HFF-Myc (cell line): ENCODE data around the gene SMAD6.

Experiments used
- DNase-seq: peaks from one replicate; pipeline ENCODE4 v3.0.0-alpha.2; 2011; ENCODE audit warnings: low read depth; ENCODE audit errors: extremely low read depth
- H3K4me3 ChIP-seq: replicated peaks from 2 replicates; pipeline ENCODE4 v1.5.1; 2011; ENCODE audit warnings: low read depth, mild to moderate bottlenecking, control low read depth, low read length
- TF ChIP-seq, protein P1 (sequence below): IDR thresholded peaks from 2 replicates; pipeline ENCODE4 v1.5.1; 2012; ENCODE audit warnings: mild to moderate bottlenecking, low read depth, low read length, control low read depth; ENCODE audit errors: missing control alignments

SMAD6 gene

DNA sequence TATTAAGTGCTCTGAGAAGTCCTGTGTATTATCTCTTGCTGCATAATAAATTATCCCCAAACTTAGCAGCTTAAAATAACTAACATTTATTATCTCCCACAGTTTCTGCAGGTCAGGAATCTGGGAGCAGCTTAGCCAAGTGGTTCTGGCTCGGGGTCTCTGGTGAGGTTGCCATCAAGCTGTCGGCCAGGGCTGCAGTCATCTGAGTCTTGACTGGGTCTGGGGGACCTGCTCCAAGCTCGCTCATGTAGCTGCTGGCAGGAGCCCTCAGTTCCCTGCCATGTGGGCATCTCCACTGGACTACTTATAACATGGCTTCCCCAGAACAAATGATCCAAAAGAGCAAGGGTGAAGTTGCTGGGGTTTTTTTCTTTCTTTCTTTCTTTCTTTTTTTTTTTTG lies 80.7 kb downstream of the SMAD6 start:
- H3K4me3 ChIP-seq = no peak overlapping the region
- TF ChIP-seq, protein P1, sequence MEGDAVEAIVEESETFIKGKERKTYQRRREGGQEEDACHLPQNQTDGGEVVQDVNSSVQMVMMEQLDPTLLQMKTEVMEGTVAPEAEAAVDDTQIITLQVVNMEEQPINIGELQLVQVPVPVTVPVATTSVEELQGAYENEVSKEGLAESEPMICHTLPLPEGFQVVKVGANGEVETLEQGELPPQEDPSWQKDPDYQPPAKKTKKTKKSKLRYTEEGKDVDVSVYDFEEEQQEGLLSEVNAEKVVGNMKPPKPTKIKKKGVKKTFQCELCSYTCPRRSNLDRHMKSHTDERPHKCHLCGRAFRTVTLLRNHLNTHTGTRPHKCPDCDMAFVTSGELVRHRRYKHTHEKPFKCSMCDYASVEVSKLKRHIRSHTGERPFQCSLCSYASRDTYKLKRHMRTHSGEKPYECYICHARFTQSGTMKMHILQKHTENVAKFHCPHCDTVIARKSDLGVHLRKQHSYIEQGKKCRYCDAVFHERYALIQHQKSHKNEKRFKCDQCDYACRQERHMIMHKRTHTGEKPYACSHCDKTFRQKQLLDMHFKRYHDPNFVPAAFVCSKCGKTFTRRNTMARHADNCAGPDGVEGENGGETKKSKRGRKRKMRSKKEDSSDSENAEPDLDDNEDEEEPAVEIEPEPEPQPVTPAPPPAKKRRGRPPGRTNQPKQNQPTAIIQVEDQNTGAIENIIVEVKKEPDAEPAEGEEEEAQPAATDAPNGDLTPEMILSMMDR = no peak
- DNase-seq = no peak

DNA sequence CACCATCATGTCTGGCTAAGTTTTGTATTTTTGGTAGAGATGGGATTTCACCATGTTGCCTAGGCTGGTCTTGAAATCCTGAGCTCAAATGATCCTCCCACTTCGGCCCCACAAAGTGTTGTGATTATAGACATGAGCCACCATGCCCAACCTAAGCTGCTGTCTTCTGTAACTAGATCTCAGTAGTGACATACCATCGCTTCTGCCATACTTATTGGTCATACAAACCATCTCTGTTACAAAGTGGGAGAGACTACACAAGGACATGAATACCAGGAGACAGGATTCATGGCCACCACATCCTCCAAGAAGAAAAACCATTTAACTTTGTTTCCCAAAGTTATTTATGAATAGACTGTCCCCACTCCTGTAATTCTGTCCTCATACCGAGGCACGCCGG lies 81.3 kb downstream of the SMAD6 start:
- DNase-seq = no peak
- no peak overlapping the region for H3K4me3 ChIP-seq
- TF ChIP-seq, protein P1 = no peak

- H3K4me3 ChIP-seq = no peak overlapping the region
- no peak for DNase-seq
- TF ChIP-seq, protein P1 = no peak
Measured at GRCh38 chr15:66783725-66784124, 81.7 kb downstream of the SMAD6 start.

GRCh38 chr15:66784174-66784573 lies 82.1 kb downstream of the SMAD6 start:
- TF ChIP-seq, protein P1 = no peak
- no peak for DNase-seq
- no peak overlapping the region for H3K4me3 ChIP-seq

GRCh38 chr15:66785637-66786036 lies 83.6 kb downstream of the SMAD6 start:
- TF ChIP-seq, protein P1 = no peak
- DNase-seq = no peak
- H3K4me3 ChIP-seq = no peak overlapping the region

DNA sequence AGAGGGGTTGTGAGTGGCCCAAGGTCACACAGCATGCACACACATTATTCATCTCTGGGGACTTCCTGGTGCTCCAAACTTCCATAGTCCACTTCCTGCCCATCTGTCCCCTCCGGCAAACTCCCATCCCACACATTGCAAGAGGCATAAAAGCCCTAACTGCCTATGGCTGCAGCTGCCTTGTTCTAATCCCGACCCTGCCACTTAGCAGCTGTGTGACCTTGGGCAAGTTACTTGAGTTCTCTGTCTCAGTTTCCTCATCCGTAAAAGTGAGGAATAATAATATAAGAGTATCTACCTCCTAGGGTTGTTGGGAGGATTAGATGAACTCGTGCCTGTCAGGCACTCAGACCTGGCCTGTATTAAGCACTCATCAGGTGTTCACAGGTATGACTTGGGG lies 84.2 kb downstream of the SMAD6 start:
- H3K4me3 ChIP-seq = no peak overlapping the region
- no peak for DNase-seq

More for the DNA sequence above, 84.2 kb downstream of the SMAD6 start:
- TF ChIP-seq, protein P1 = no peak
